ENCODE data around the gene FARS2. TPM values are rescaled to one million over a fixed set of nuclear protein-coding genes. Genes with fewer than 3 reads are reported as not detected.
"Not testable (repeated sequence)": the region's sequence is repeated elsewhere in the genome, so short reads cannot be mapped to it uniquely, and the experiment has no call there.

The FARS2 gene
- total RNA-seq, 2 experiments from 2014 or later, result 18.4 to 20.0 TPM

DNA sequence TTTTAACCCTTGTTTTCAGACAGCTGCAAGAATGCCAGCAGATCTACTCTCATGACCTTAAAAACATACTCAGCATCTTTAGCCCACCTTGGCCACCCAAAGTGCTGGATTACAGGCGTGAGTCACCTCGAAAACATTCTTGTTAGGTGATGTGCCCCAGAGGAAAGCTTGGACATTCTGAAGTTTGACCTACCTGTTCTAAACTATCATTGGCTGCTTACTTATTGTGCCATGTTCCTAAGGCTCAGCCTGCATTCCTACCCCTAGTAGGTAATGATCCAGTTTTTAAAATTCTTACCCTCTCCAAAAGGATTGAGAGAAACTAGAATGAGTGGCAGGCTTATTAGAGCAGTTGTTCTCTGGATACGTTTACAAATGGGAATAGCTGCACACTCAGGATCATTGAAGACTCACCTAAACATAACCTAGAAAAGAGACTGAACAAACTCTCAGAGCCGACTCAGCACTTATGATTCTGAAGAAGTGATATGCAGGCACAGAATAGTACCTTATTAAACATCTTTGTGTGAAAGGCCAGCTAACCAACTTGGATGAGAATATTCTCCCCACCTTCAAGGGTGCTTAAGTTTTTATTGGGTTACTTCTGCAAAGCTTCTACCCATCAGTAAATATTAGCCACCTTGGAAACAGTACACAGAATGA lies 383.3 kb downstream of the FARS2 start:
- Mint-ChIP-seq H3K4me1 (no peaks in the 10 kb centered on the region), H3K9me3 (peaks cover 9% of the 10 kb centered on the region), H3K27me3 (no peaks in the 10 kb centered on the region), H3K27ac (no peak overlapping the region), H3K4me3 (no peak overlapping the region), H3K36me3 (peaks cover 15% of the 10 kb centered on the region)
- no peak for DNase-seq

DNA sequence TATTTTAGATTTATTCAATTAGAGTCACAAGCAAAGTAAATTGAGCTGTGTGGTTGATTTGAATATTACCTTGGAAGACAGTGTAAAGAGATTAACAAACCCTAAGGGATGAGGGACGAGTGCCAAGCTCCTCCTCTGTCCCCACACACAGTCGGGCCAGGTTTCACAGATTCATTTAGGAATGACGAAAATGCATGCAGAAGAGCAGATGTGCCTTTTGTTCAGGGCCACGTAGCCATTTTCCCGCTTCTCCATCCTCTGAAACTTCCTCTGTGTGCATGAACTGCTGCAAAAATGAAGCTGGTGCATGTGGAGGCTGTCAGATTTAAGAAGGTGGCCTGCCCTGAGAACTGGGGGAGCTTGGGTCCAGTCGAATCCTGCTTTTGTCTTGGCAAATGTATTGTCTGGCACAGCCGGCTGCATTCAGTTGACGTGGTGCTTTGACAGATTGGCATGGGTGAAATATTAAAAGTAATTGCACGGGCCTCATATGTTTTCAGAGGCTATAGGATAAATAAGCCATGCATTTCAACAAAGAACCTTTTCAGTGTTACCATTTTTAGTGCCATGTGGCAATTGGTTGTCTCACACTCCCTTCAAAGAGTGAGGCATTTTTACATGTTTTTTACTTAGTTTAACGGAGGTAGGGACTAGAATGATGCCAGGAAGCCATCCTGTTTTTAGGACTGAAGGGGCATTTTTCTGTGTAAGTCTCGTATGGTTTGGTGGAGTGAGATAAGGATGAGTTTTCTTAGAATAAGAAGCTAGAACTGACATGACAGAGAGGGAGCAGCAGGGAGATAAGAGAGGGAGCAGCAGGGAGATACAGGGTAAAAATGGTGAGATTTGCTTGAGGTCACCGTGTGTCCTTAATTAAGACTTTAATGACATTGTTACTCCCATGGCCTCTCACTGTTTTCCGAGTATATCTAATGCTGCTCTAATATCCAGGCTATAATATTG lies 384.3 kb downstream of the FARS2 start:
- DNase-seq, result no peak
- H3K9me3 Mint-ChIP-seq, result peaks cover 3% of the 10 kb centered on the region
- no peaks in the 10 kb centered on the region for H3K4me1 Mint-ChIP-seq
- H3K27me3 Mint-ChIP-seq, result no peaks in the 10 kb centered on the region
- H3K4me3 Mint-ChIP-seq, result no peak overlapping the region
- H3K36me3 Mint-ChIP-seq, result peaks cover 12% of the 10 kb centered on the region
- no peak overlapping the region for H3K27ac Mint-ChIP-seq

DNA sequence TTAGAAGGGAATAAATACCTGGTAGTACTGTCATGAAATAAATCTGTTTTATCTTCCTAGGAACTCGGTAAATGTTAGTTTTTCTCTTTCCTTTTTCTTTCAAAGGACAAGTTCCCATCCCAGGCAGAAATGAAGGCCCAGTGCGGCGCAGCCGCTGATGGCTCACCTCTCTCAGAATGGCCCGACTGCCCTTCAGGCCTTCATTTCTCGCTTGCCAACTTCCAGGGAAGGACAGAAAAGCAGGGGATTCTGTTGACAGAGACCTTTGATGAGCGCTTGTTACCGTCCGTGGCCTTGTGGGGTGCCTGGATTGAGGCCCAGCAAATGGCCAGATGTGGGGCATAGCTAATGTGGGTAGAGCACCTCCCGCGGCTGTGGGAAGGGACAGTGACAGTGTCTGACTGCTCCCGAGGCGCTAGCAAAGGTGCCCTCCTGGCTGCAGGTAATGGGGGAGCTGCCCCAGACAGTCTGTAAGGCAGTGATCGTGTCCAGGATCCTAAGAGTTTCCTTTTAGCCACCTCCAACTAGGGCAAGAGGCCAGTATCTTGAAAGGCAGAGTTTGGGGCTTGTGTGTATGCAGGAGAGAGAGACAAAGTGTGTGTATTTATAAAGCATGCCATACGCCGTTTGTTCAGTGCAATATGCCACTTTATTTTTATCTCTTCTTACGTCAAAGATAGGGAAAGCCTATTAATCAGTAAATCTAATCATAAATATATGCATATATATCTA lies 391.3 kb downstream of the FARS2 start:
- H3K4me1 Mint-ChIP-seq, result no peaks in the 10 kb centered on the region
- no peak overlapping the region for H3K4me3 Mint-ChIP-seq
- H3K27ac Mint-ChIP-seq, result no peak overlapping the region
- no peaks in the 10 kb centered on the region for H3K9me3 Mint-ChIP-seq
- no peak for DNase-seq
- H3K36me3 Mint-ChIP-seq, result peaks cover 36% of the 10 kb centered on the region
- no peaks in the 10 kb centered on the region for H3K27me3 Mint-ChIP-seq

DNA sequence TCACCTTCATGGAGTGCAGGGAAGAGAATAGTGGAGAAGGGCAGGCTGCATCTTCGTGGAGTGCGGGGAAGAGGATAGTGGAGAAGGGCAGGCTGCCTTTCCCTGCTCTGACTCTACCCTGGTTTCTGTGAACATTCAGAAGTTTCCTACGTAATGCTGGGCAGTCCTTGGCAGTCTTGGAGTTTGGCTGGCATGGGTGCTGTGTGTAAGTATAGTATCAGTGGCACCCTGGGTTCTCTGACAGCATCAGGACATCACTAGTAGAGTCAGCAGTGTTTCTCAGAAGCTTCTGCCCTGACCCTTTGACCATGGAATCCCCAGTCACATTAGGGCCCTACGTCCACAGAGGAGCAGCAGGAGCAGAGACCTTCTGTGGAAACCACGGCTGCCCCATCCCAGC lies 392.5 kb downstream of the FARS2 start:
- Mint-ChIP-seq H3K4me3 (no peak overlapping the region), H3K27ac (no peak overlapping the region), H3K27me3 (no peaks in the 10 kb centered on the region), H3K9me3 (no peaks in the 10 kb centered on the region), H3K36me3 (peaks cover 40% of the 10 kb centered on the region), H3K4me1 (no peaks in the 10 kb centered on the region)
- no peak for DNase-seq

DNA sequence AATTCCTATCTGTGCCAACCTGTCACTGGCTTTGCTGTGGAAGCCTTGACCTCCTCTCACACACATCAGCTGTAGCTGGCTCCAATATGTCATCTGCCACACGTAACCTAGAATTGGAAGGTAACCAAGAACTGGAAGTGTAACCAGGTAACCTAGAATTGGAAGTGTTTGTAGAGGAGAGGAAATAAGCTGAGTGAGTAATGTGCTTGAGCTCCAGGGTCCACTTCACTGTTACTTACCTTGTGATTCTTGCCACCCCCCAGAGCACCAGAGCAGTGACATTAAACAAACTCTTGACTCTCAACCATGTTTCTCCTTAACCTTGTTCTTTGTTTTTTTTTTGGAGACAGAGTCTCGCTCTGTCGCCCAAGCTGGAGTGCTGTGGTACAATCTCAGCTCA lies 394.9 kb downstream of the FARS2 start:
- Mint-ChIP-seq H3K4me3 (no peak overlapping the region), H3K27me3 (no peaks in the 10 kb centered on the region), H3K9me3 (no peaks in the 10 kb centered on the region), H3K4me1 (peaks cover under 1% of the 10 kb centered on the region), H3K36me3 (peaks cover 41% of the 10 kb centered on the region), H3K27ac (no peak overlapping the region)
- no peak for DNase-seq

DNA sequence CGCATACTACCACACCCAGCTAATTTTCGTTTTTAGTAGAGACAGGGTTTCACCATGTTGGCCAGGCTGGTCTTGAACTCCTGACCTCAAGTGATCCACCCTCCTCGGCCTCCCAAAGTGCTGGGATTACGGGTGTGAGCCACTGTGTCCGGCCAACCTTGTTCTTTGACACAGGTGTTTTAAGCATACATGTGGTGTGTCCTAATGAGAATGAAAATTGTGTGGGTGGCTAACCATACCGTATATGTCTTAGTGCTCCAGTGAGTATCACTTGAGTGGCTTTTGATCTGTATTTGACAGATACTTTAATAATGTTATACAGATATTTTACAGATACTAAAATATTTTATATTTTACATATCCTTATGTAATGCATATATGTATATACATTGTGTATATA lies 395.4 kb downstream of the FARS2 start:
- H3K36me3 Mint-ChIP-seq, result peaks cover 40% of the 10 kb centered on the region
- DNase-seq, H3K4me3 Mint-ChIP-seq, H3K4me1 Mint-ChIP-seq, H3K27me3 Mint-ChIP-seq, H3K27ac Mint-ChIP-seq, H3K9me3 Mint-ChIP-seq: not testable (repeated sequence)

DNA sequence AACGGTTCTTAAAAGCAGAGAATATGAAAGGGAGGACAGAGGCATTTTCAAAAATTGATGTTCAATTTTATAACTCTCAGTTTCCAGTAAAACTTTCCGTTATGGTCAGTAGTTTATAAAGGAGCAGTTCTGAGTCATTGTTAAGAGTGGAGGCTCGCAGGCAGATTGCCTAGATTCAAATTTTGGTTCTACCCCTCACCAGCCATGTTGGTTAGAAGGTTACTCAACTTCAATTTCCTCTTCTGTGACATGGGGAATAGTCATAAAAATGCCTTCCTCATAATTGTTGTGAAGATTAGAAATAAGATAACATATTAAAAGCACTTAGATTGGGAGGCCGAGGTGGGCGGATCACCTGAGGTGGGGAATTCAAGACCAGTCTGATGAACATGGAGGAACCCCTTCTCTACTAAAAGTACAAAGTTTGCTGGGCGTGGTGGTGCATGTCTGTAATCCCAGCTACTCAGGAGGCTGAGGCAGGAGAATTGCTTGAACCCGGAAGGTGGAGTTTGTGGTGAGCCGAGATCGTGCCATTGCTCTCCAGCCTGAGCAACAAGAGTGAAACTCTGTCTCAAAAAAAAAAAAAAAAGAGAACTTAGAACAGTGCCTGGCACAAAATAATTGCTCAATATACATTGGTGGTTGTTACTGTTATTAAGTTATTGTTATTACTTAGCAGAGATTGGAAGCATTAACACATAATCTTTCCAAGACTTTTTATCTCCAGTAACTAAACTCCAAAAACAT lies 396.5 kb downstream of the FARS2 start:
- no peak overlapping the region for H3K27ac Mint-ChIP-seq
- peaks cover 40% of the 10 kb centered on the region for H3K36me3 Mint-ChIP-seq
- H3K4me3 Mint-ChIP-seq, result no peak overlapping the region
- DNase-seq, result no peak
- no peaks in the 10 kb centered on the region for H3K27me3 Mint-ChIP-seq
- H3K9me3 Mint-ChIP-seq, result no peaks in the 10 kb centered on the region
- H3K4me1 Mint-ChIP-seq, result peaks cover 2% of the 10 kb centered on the region

DNA sequence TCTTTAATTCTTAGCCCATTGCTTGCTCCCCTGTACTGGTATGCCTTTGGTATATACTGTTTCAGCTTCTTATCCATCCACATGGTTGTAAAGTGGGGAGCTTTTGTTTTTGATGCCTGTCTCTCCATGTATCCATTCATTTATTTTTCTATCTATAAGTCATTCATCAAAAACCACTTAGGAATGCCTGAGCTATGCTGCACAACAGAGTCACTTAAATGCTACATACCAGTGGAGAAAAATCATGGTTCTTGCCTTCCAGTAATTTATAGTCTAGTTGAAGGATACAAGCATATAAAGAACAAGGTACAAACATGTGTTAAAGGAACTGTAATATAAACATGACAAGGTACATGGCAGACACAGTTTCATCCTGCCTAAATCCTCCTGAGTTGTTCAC lies 398.2 kb downstream of the FARS2 start:
- H3K27ac Mint-ChIP-seq, result no peak overlapping the region
- no peaks in the 10 kb centered on the region for H3K27me3 Mint-ChIP-seq
- DNase-seq, result no peak
- peaks cover 10% of the 10 kb centered on the region for H3K4me1 Mint-ChIP-seq
- H3K36me3 Mint-ChIP-seq, result peaks cover 34% of the 10 kb centered on the region
- H3K4me3 Mint-ChIP-seq, result no peak overlapping the region
- no peaks in the 10 kb centered on the region for H3K9me3 Mint-ChIP-seq

DNA sequence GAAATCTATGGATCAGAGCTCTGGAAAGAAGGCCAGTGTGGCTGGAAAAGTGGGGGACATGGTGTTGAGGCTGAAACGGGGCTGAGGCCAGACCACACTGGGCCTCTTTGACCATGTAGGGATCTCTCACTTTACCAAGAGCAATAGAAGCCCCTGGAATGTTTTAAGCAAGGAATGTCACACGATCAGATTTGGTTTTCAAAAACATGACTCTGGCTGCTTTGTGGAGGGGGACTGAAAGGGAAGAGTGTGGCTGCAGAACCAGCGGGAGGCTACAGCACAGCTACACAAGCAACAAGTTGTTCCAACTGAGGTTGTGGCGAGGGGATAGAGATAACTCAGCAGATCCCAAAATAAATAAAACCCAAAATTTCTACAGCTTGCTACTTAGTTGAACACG lies 399.5 kb downstream of the FARS2 start:
- H3K9me3 Mint-ChIP-seq, result no peaks in the 10 kb centered on the region
- H3K27ac Mint-ChIP-seq, result no peak overlapping the region
- H3K36me3 Mint-ChIP-seq, result peaks cover 25% of the 10 kb centered on the region
- no peak overlapping the region for H3K4me3 Mint-ChIP-seq
- no peak for DNase-seq
- H3K27me3 Mint-ChIP-seq, result no peaks in the 10 kb centered on the region
- peaks cover 23% of the 10 kb centered on the region for H3K4me1 Mint-ChIP-seq

DNA sequence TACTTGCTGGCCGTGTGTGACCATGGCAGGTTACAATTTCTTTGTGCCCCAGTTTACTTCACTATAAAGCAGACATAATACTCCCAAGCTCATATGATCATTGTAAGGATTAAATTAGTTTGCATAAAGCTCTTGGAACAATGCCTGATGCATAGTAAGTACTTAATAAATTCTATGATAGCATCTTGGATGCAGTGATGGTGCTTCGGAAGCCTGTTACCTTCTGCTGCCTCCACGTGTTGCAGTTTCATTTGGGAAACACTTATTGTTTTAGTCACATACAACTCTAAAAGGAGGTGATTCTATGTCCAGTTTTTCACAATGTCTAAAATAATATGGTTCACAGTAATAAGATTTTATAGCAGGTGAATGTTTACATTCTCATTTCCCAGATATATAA lies 401.5 kb downstream of the FARS2 start:
- H3K36me3 Mint-ChIP-seq, result peaks cover 17% of the 10 kb centered on the region
- H3K9me3 Mint-ChIP-seq, result peaks cover 3% of the 10 kb centered on the region
- no peaks in the 10 kb centered on the region for H3K27me3 Mint-ChIP-seq
- DNase-seq, result no peak
- peaks cover 38% of the 10 kb centered on the region for H3K4me1 Mint-ChIP-seq
- H3K27ac Mint-ChIP-seq, result no peak overlapping the region
- no peak overlapping the region for H3K4me3 Mint-ChIP-seq

DNA sequence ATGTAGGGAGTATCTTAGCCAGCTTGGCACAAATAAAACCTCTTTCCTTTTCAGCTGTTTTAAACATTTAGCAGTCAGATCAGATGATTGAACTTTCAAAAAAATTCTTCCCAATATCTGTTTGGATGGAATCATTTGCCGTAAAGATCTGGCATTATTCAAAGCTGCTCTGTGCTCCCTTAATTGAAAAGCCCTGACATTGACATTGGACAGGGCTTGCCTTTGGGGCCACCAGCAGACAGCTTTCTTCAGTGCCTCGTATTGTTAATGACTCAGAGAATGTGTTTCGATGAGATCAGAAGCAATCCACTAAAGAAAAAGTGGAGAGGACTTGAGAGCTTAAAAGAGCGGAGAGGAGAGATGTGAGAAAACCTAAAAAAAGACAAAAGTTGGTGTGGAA lies 401.9 kb downstream of the FARS2 start:
- H3K36me3 Mint-ChIP-seq, result peaks cover 15% of the 10 kb centered on the region
- H3K9me3 Mint-ChIP-seq, result peaks cover 3% of the 10 kb centered on the region
- no peak overlapping the region for H3K27ac Mint-ChIP-seq
- H3K4me1 Mint-ChIP-seq, result peaks cover 41% of the 10 kb centered on the region
- no peak for DNase-seq
- H3K27me3 Mint-ChIP-seq, result no peaks in the 10 kb centered on the region
- no peak overlapping the region for H3K4me3 Mint-ChIP-seq

DNA sequence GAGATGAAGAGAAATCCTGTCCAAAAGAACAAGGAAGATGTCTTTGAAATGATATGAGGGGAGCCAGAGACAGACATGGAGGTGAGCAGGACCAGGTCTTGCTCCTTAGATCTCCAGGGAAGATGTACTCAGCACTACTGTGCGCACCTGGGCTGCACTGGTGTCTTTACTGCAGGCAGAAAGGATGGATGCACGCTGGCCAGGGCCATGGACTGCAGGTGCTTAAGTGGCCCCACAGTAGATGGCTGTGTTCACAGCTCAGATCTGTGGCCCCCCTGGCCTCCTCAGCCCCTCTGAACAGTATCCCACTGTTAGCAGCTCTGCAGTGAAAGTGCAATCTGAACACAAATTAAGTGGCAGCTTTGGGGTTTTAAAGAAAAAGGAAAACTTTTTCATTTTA lies 402.4 kb downstream of the FARS2 start:
- Mint-ChIP-seq H3K27ac (no peak overlapping the region), H3K36me3 (peaks cover 15% of the 10 kb centered on the region), H3K27me3 (no peaks in the 10 kb centered on the region), H3K4me1 (peaks cover 46% of the 10 kb centered on the region), H3K9me3 (peaks cover 3% of the 10 kb centered on the region), H3K4me3 (no peak overlapping the region)
- DNase-seq, result no peak

DNA sequence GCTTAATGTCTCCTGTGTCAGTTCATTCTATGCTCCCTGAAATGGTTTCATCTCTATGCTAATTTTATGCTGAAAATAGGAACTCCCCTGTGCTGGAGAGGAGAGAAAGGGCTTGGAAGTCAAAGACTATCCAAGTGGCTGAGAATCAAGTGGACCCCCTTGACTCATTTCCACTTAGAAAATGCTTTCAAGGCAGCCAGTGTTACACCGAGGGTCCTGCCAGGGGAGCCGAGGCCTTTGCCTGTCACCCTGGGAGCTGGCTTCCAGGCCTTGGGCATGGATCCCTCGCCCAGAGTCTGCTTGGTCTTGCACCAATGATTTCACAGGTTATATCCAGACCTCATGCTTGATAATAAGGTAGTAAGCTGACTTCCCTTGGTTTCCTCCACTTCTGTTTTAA lies 402.8 kb downstream of the FARS2 start:
- Mint-ChIP-seq H3K9me3 (peaks cover 3% of the 10 kb centered on the region), H3K27ac (no peak overlapping the region), H3K4me3 (no peak overlapping the region), H3K4me1 (peaks cover 49% of the 10 kb centered on the region), H3K36me3 (peaks cover 11% of the 10 kb centered on the region), H3K27me3 (no peaks in the 10 kb centered on the region)
- no peak for DNase-seq

DNA sequence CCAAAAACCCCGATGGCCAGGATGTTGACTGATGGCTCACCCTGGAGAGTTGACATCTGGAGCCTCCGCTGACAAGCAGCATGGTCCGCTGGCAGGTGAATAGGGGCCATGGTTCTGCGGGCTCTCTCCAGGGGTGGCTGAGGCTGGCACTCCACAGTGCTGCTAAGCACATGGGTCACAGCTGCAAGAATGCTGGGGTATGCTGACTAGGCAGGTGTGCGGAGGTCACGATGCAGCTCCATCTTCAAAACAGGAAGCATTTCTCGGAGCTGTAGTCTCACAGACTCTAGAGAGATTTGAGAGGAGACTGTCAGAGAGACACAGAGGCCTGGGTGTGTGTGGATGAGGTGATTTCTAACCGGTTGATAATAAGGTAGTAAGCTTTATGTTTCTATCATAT lies 403.9 kb downstream of the FARS2 start:
- Mint-ChIP-seq H3K4me3 (peak overlapping the region; percentile 35), H3K27ac (peak overlapping the region; percentile 85), H3K9me3 (peaks cover 3% of the 10 kb centered on the region), H3K4me1 (peaks cover 53% of the 10 kb centered on the region), H3K27me3 (no peaks in the 10 kb centered on the region), H3K36me3 (peaks cover 13% of the 10 kb centered on the region)
- DNase-seq, result peak; percentile 16

DNA sequence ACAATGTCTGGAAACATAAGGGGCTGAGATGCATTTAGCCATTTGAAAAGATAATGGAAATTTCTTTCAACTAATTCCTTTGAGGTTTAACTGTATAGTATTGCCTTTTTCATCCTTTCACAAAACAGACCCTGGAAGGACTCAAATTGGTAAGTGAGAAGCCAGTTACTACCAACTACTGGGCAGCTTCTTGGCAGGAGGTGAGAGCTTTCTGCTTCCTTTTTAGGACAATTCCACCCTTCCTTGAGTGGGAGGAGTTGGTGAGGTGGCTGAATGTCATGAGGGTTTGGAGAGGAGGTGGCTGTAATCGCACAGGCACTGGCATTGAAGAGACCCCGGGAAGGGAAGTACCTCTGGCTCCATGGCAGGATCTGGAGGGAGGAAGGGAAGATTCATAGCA lies 404.4 kb downstream of the FARS2 start:
- H3K9me3 Mint-ChIP-seq, result peaks cover 3% of the 10 kb centered on the region
- DNase-seq, result no peak
- H3K36me3 Mint-ChIP-seq, result peaks cover 13% of the 10 kb centered on the region
- peaks cover 55% of the 10 kb centered on the region for H3K4me1 Mint-ChIP-seq
- peak overlapping the region; percentile 35 for H3K4me3 Mint-ChIP-seq
- H3K27me3 Mint-ChIP-seq, result no peaks in the 10 kb centered on the region
- H3K27ac Mint-ChIP-seq, result peak overlapping the region; percentile 85

Measured in activated naive CD8-positive, alpha-beta T cell treated with anti-CD3 and anti-CD28 coated beads for 36 hours (primary cell).